GM23338 (cell line): ENCODE data around the gene PDZD7.

Source experiments
- CTCF ChIP-seq, 2 experiments: fragments of 200-600 bp in 1 of 2; sonication (generic) in 1 of 2; conservative IDR thresholded peaks; 2 replicates each; pipeline versions ENCODE4 v1.5.1 to v1.6.1; 2016 to 2017; ENCODE audit warnings: antibody characterized with exemption in 2 of 2, low read depth in 2 of 2, mild to moderate bottlenecking in 2 of 2, moderate library complexity in 1 of 2
- EZH2 ChIP-seq: fragments of 200-600 bp; sonication (generic); IDR thresholded peaks from one replicate; pipeline ENCODE4 v1.8.0; 2017; ENCODE audit warnings: antibody characterized with exemption, mild to moderate bottlenecking, low read depth; ENCODE audit not compliant: unreplicated experiment
- JUNB ChIP-seq: IDR thresholded peaks from one replicate; pipeline ENCODE4 v1.6.1; 2016; ENCODE audit warnings: antibody characterized with exemption; ENCODE audit not compliant: unreplicated experiment
- POLR2AphosphoS5 ChIP-seq: IDR thresholded peaks from 2 replicates; pipeline ENCODE4 v1.6.1; 2016; ENCODE audit warnings: antibody characterized with exemption, low read depth
- TF ChIP-seq, protein P1 (sequence below): fragments of 250-450 bp; sonication (Bioruptor Pico); IDR thresholded peaks from 2 replicates; pipeline ENCODE4 v1.5.0; 2020; ENCODE audit warnings: mild to moderate bottlenecking, moderate library complexity

- TF ChIP-seq, protein P1, sequence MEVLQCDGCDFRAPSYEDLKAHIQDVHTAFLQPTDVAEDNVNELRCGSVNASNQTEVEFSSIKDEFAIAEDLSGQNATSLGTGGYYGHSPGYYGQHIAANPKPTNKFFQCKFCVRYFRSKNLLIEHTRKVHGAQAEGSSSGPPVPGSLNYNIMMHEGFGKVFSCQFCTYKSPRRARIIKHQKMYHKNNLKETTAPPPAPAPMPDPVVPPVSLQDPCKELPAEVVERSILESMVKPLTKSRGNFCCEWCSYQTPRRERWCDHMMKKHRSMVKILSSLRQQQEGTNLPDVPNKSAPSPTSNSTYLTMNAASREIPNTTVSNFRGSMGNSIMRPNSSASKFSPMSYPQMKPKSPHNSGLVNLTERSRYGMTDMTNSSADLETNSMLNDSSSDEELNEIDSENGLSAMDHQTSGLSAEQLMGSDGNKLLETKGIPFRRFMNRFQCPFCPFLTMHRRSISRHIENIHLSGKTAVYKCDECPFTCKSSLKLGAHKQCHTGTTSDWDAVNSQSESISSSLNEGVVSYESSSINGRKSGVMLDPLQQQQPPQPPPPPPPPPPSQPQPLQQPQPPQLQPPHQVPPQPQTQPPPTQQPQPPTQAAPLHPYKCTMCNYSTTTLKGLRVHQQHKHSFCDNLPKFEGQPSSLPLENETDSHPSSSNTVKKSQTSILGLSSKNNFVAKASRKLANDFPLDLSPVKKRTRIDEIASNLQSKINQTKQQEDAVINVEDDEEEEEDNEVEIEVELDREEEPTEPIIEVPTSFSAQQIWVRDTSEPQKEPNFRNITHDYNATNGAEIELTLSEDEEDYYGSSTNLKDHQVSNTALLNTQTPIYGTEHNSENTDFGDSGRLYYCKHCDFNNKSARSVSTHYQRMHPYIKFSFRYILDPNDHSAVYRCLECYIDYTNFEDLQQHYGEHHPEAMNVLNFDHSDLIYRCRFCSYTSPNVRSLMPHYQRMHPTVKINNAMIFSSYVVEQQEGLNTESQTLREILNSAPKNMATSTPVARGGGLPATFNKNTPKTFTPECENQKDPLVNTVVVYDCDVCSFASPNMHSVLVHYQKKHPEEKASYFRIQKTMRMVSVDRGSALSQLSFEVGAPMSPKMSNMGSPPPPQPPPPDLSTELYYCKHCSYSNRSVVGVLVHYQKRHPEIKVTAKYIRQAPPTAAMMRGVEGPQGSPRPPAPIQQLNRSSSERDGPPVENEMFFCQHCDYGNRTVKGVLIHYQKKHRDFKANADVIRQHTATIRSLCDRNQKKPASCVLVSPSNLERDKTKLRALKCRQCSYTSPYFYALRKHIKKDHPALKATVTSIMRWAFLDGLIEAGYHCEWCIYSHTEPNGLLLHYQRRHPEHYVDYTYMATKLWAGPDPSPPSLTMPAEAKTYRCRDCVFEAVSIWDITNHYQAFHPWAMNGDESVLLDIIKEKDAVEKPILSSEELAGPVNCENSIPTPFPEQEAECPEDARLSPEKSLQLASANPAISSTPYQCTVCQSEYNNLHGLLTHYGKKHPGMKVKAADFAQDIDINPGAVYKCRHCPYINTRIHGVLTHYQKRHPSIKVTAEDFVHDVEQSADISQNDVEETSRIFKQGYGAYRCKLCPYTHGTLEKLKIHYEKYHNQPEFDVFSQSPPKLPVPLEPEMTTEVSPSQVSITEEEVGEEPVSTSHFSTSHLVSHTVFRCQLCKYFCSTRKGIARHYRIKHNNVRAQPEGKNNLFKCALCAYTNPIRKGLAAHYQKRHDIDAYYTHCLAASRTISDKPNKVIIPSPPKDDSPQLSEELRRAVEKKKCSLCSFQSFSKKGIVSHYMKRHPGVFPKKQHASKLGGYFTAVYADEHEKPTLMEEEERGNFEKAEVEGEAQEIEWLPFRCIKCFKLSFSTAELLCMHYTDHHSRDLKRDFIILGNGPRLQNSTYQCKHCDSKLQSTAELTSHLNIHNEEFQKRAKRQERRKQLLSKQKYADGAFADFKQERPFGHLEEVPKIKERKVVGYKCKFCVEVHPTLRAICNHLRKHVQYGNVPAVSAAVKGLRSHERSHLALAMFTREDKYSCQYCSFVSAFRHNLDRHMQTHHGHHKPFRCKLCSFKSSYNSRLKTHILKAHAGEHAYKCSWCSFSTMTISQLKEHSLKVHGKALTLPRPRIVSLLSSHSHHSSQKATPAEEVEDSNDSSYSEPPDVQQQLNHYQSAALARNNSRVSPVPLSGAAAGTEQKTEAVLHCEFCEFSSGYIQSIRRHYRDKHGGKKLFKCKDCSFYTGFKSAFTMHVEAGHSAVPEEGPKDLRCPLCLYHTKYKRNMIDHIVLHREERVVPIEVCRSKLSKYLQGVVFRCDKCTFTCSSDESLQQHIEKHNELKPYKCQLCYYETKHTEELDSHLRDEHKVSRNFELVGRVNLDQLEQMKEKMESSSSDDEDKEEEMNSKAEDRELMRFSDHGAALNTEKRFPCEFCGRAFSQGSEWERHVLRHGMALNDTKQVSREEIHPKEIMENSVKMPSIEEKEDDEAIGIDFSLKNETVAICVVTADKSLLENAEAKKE (CRISPR knock-in tag), result no peak
- no peak for TF ChIP-seq POLR2AphosphoS5
- no peak for TF ChIP-seq CTCF (conservative IDR thresholded peaks at IDR 0.05; ENCODE audit: low read depth in 2 of 2)
- TF ChIP-seq EZH2, result no peak
- no peak for TF ChIP-seq JUNB
These were observed 9.9 kb upstream of the PDZD7 start for GRCh38 chr10:101040851-101041250.
